ENCODE measurements around the gene CTNNBIP1. TPM values are rescaled to one million over a fixed set of nuclear protein-coding genes. Genes with fewer than 3 reads are reported as not detected.
A peak's percentile ranks its signal among the peaks of the same experiment; 100 is the strongest.

CTNNBIP1 gene
- total RNA-seq, 1 experiment from 2014 or later: 346 TPM

DNA sequence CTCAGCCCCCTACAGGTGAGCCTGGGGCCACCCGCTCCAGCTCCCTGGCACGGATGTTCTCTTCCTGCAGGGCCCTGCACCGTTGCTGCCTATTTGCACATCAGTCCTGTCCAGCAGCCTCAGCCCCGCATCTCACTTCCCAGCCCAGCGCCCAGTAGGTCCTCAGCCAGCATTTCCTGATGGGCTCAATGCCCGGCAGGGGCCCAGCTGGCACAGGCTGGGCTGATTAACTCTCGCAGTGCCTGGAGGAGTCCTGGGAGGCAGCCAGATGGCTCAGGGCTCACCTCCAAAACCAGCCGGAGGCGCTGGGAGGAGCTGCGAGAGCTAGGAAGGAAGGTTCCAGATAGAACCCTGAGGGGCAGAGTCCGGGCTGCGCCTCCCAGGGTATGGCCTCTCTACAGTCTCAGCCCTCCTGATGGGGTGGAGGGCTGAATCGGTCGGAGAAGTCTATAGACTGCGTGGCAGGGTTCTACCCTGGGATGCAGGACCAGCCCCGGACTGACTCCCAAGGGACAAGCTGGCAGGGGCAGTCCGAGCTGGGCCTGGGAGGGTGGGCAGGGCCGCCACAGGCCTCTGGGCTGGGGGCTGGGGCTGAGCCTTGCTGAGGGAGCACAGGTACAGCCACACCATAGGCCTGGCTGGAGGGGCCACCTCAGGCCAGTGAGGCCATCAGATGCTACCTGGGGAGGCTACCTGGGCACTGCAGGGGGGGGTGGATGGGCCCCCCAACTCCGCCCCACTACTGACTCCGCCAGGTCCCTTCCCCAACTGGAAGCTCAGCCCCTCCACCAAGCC, 67.1 kb downstream of the CTNNBIP1 start:
- DNase-seq (ENCODE audit: low spot score): peak; percentile 88
- in situ Hi-C loops (cut with HindIII; ENCODE audit: low sequenced_read_pairs): no loop called here

DNA sequence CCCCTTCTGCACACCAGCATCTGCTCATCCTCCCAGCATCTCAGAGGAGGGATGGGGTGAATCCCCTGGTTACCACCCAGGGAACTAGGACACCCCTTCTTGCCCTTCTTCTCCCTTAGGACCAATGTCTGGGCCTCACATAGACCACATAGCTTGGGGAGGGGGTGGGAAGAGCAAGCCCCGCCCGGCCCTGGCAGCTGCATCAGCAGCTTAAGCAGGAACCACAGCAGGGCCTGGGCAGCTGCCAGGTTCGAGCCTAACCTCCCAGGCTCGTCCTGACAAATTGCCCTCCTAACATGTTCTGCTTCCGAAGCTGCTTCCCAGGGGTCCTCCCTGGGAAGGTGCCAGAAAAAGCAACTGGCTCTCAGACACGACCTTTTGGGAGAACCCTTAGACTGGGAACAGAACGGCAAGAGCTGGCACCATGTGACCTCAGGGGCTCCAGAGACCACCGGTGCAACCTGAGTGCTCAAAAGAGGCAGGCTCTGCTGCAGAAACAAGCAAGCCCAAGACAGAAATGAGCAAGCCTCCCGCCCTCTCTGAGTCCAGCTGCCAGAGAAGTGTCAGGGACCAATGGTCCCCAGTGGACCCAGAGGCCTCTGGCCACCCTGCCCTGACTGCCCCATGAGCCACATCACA, 67.9 kb downstream of the CTNNBIP1 start:
- DNase-seq (ENCODE audit: low spot score): no peak
- in situ Hi-C loops (cut with HindIII; ENCODE audit: low sequenced_read_pairs): no loop called here

DNA sequence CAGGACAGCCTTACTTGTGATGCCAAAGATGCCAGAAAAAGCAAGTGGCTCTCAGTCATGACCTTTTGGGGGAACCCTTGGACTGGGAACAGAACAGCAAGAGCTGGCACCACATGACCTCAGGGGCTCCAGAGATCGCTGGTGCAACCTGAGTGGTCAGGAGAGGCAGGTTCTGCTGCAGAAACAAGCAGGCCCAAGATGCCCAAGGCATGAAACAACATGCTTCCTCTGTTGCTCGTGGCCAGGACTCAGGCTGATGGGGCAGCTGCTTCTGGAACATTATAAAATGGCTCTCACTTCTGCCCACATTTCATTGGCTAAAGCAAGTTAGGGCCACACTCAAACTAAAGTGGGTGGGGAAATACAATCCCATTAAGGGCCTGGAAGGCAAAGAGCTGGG, 68.6 kb downstream of the CTNNBIP1 start:
- in situ Hi-C loops (cut with HindIII; ENCODE audit: low sequenced_read_pairs): no loop called here
- no peak for DNase-seq (ENCODE audit: low spot score)

DNA sequence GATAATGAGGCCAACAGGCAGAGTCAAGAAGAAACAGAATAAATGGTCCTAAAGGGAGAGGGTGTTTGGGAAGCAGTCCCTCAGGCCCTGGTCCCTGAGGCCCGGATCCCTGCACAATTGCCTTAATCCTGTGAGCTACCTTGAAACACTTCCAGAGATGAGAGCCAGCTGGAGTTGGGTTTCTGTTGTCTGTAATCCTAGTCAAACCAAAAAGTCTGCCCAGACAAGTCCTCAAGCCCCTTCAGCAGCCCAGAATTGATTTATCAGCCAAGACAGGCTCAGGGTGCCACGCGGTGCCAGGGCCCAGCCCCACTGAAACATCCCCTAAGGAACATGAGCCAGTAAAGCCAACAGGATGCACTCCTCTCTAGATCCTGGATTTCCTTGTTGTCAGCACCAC, 69.9 kb downstream of the CTNNBIP1 start:
- in situ Hi-C loops (cut with HindIII; ENCODE audit: low sequenced_read_pairs): no loop called here
- DNase-seq (ENCODE audit: low spot score): no peak

DNA sequence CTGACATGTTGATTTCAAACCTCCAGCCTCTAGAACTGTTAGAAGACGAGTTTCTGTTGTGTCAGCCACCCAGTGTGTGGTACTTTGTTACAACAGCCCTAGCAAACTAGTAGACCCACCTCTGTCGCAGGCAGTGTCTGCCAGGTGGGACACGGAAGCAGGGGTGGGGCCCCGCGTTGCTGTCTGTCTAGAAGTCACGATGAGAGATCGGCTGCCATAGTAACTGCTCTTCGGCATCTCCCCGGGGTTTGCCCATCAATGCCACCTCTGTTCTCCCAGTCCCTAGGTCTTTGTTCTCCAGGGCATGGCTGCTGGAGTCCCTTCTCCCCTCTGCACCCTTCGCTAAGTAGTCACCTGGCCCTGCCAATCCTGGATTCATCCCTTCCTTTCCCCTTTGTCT, 71.1 kb downstream of the CTNNBIP1 start:
- in situ Hi-C loops (cut with HindIII; ENCODE audit: low sequenced_read_pairs): no loop called here
- DNase-seq (ENCODE audit: low spot score): no peak

DNA sequence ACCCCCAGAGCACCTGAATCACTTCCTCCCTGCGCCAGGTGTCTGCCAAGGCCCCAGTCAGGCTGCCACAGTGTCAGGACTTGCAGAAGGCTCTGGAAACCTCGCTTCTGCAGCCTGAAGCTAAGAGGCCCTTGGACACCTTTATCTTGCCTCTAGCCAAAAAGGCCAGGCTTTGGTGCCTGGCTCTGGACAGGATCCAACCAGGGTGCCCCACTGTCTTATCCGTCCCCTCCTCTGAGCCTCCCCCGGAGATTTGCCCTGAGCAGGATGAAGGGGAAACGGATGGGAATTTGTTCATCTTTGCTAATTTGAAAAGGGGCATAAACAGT, 73.5 kb downstream of the CTNNBIP1 start:
- no peak for DNase-seq (ENCODE audit: low spot score)

DNA sequence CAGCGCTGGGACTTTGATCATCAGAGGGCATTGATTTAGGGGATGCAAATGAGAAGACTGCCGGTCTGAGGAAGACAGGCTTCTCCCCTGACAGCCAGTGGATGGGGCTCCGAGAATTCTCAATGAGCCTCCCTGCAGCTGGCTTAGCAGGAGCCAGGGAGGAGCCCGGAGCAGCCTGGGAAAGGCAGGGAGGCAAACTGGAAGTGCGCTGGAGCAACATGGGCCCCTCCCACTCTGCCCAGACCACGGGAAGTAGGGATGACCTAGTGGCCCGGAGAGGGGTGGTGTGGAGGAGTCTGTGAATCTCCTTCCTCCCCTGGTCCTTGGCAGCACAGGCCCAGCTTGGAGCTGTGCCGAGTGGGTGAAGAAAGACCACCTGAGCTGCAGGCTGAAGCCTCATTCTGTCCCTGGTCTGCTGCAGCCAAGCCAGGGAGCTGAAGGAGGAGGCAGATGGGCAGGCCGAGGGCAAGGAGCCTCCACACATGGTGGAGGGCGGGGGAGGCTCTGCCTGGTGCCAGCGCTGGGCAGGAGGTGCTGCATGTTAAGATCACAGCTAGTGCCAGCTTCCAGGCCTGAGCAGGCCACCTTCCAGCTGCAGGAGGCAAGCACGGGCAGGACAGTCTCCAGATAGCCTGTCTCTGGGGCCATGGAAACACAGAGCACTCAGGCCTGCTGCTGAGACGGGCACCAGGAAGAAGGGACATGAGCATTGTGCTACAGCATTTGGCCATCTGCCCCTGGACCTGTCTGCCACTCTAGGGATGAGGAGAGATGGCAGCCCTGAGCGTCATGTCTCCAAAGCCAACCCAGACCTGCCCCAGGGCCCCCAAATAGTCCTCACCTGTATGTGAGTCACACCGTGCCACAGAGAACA, 74.1 kb downstream of the CTNNBIP1 start:
- DNase-seq (ENCODE audit: low spot score): peak; percentile 94
- in situ Hi-C loops (cut with HindIII; ENCODE audit: low sequenced_read_pairs): no loop called here

More for the DNA sequence above, 73.5 kb downstream of the CTNNBIP1 start:
- in situ Hi-C loops (cut with HindIII; ENCODE audit: low sequenced_read_pairs): no loop called here

DNA sequence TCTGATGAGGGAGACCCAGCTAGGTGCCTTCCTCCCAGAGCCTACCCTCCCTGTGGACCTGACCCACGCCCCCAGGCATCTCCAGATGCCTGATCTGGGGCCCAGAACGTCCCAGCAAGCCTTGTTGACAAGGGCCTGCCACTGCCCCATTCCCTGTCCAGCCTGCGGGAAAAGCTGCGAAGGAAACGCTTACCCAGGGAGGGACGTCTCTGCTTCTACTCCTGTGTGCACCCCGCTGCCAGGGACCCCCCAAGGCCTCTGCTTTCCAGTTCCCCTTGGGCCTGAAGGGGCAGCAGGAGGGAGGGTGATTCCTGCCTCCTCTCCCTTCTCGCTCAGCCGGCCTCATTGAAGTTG, 74.7 kb downstream of the CTNNBIP1 start:
- DNase-seq (ENCODE audit: low spot score): no peak
- in situ Hi-C loops (cut with HindIII; ENCODE audit: low sequenced_read_pairs): no loop called here

DNA sequence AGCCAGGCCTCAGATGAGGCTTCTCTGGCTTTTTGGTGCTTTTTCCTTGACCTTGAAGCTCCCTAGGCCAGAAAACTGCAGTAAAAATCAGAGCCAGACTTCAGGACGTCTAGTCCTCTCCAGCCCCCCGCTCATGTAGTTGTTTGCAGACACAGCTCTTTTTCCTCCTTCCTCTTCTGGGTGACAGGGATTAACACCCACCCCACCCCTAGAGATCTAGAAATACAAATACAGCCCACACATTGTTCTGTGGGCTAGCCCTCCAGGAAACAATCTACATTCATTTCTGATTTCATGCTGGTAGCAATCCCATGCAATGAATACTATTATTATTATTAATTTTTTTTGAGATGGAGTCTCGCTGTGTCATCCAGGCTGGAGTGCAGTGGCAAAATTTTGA, 76.4 kb downstream of the CTNNBIP1 start:
- no peak for DNase-seq (ENCODE audit: low spot score)

DNA sequence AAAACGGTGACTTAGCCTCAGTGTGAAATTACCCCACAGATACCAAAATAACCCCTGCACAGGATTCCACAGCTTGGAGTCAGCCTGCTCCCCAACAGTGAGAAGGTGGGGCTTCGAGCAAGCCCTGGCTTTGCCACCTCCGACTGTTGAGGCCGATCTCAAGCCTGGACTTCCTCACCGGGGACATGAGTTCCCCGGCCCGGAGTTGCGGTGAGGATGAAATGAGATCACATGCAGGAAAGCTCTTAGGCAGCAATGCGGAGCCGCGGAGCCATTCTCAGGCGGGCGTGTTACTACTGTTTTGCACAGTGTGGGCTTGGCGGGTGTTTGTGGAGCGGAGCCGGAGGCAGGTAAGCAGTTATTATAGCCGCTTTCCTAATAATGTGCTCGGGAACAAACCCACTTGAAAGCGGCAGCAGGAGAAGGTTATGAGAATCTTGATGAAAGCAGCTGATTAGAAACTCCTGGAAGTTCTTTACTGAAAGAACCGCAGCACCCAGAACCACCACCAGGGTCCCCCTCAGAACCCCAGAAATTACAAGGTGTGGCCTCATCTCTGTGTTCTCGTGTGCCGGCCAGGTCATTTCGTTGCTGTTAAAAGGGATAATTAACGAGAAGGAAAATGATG, 82.4 kb downstream of the CTNNBIP1 start:
- DNase-seq (ENCODE audit: low spot score): no peak
- in situ Hi-C loops (cut with HindIII; ENCODE audit: low sequenced_read_pairs): no loop called here

More for the DNA sequence above, 76.4 kb downstream of the CTNNBIP1 start:
- in situ Hi-C loops (cut with HindIII; ENCODE audit: low sequenced_read_pairs): no loop called here

DNA sequence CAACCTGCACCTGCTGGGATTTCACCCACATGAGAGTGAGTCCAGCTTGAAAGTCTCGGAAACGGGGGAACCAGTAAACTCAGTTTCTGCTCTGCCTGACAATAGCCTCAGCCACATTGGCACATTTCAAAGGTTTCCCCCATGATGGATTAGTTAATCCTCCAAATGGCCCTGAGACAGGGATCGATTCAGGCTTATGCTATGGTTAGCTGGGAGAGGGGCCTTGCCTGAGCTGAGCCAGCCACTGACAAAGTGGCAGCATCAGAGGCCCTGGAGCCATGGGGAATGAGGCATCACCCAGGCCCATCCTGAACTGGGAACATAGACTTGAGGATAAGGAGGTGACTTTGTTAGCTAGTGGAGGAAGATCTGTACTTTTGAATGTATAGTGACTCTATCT, 83.5 kb downstream of the CTNNBIP1 start:
- no peak for DNase-seq (ENCODE audit: low spot score)
- in situ Hi-C loops (cut with HindIII; ENCODE audit: low sequenced_read_pairs): no loop called here

DNA sequence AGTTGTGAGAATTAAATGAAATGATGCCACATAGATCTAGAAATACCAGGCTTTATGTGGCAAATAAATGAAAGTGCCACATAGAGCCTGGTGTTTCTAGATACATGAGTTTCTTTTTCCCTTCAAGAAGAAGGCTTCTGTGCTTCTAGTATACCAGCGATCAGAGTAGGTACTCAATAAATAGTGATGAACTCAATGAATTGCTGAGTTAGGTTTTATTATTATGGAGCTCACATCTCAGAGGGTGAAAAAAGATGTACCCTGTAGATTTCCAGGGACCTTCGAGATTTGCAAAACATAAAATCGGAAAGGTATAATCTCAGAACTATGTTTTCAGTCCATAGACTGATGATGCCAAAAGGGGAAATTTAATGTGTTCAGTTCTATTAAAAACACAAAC, 84.0 kb downstream of the CTNNBIP1 start:
- in situ Hi-C loops (cut with HindIII; ENCODE audit: low sequenced_read_pairs): no loop called here
- no peak for DNase-seq (ENCODE audit: low spot score)

DNA sequence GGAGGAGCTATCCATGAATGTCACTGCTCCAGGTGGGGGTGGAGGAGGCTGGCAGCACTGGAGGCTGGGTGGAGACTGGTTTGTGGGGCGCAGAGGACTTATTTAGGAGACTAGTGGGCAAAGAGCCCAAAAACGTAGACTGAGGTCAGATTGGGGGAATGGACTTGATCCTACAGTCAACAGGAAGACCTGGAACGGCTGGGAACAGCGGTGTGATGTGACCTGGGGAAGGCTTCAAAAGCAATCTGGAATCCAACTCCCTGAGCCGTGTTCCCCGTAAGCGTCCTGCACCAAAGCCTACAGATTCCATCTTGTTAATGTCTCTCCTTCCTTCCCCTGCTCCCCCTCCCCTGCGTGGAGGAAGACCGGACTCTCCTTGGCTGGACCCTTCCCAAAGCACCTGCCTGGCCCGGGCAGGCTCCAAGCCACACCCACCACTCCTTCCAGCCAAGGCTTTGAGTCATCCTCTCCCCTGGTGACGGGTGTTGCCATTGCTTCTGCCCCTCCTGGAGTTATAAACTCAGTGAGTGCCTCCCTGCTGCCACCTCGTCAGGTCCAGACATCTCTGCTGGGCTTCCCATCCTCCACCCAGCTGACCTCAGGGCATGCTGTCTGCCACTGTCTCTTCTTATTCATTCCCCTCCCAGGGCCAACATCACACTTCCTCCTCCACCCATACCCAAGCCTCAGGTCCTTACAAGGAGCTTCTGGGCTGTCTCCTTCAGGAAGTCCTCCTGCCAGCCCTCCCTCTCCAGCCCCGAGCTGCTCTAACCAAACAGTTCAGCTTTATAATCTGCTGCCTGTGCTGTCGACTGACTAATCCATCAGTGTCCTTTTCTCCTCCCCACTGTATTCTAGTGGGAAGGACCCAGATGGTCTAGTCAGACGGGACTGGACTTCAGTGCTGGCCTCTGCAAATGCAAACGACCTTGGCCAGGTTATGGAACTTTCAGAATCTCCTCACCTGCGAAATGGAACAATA, 84.7 kb downstream of the CTNNBIP1 start:
- DNase-seq (ENCODE audit: low spot score): peak; percentile 76
- in situ Hi-C loops (cut with HindIII; ENCODE audit: low sequenced_read_pairs): no loop called here

DNA sequence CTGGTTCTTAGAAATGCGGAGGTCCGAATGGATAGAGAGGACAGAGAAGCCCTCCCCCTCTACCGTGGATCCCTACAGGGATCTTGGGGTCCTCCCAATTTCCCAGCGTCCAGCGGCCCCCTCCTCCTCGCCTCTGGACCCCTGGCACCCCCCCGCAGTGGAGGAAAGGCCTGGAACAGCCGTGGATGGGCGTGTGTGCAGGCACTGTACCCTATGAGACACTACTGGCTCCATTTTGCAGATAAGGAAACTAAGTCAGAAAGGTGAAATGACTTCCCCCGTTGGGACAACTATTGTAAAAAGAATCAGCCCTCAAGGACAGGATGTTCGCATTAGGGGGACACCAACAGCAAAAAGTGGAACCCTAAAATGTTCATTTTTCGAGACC, 85.4 kb downstream of the CTNNBIP1 start:
- in situ Hi-C loops (cut with HindIII; ENCODE audit: low sequenced_read_pairs): no loop called here
- DNase-seq (ENCODE audit: low spot score): no peak

DNA sequence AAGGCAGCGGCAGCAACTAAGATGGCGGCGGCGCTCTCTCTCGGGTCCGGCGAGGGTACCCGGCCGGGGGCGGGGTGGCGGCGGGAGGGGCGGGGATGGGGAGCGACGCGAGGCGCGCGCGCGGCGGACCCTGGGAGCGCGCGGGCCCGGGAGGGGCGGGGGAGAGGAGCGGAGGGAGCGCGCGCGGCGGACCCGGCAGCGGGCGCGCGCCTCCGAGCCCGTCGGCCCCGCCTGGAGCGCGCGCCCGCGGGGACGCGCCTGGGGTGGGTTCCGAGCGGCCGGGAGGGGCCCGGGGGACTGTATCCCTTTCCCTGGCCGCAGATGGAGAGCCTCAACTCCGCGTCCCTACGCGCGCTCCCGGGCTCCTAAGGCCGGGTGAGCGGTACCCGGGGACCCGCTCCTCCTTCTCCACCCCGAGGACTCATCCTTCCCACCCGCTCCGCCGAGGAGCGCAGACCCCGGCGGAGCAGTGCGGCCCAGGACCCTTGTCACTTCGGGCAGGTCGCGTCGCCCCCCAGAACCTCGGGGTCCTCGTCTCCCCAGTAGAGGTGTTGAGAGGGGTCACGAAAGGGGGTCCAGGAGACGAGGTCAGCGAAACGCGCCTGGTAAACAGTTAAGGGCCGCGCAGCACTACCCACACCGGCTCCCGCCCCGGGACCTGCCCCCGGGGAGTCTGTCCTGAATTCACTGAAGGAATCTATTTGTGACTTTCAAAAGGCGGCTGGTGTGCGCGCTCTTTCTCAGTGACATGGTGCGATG, 85.9 kb downstream of the CTNNBIP1 start, which contains the start of gene CLSTN1:
Gene CLSTN1 (minus strand): TSS at position 23 of the 759 bp plus-strand sequence. CDS start 232 bp downstream, outside the sequence.
- DNase-seq (ENCODE audit: low spot score): peak; percentile 89
- in situ Hi-C loops (cut with HindIII; ENCODE audit: low sequenced_read_pairs): no loop called here

DNA sequence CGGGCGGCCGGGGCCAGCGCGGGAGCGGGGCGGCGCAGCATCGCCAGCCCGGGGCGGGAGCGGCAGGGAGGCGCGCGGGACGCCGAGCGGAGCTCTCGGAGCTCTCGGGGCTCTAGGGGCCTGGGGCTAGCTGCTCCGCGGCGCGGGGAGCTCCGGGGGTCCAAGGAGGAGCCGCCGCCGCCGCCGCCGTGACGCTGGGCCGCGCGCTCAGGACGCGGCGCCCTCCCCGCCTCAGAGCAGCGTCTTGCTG, 86.5 kb downstream of the CTNNBIP1 start:
- in situ Hi-C loops (cut with HindIII; ENCODE audit: low sequenced_read_pairs): no loop called here
- no peak for DNase-seq (ENCODE audit: low spot score)

DNA sequence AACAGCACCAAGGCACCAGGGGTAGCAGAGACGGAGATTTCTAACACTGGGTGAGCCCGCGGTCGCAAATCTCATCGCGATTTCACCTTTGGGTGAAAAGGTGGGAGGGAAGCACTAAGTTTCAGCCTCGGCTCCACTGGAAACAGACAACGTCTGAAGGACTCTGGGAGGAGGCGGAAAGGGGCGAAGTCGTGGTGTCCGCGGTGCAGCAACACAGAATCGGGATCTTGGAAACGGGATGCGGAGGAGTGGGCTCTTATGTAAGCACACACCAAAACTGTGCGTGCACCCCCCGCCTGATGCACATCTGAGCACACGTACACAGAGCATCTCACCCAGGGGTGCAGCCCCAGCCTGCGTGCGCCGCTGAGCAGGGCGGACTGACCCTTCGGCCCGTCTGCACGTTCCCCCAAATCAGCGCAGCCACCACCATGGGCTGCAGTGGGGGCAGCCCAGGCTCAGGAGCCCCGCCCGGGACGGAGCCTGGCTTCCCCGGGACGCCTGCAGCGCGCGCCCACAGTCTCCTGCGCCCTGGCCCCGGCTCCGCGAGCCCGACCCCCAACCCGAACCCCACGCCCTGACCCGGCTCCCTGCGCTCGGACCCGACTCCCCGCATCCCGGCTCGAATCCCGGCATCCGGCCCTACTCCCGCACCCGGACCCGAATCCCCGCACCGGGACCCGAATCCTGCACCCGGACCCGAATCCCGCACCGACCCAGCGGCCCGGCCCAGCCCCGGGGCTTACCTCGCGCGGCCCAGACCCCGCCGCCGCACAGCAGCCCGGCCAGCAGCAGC, 87.0 kb downstream of the CTNNBIP1 start:
- in situ Hi-C loops (cut with HindIII; ENCODE audit: low sequenced_read_pairs): no loop called here
- DNase-seq (ENCODE audit: low spot score): peak; percentile 55
